NCI-H1105 (cell line): ENCODE results near the gene EPB41.
"Not testable (repeated sequence)": the region's sequence is repeated elsewhere in the genome, so short reads cannot be mapped to it uniquely, and the experiment has no call there.

Experiments
- DNase-seq: peaks from one replicate; lab custom pipeline; 2025; lab: John Stamatoyannopoulos, UW

EPB41 gene

GRCh38 chr1:29133861-29134694 is 219.7 kb downstream of the EPB41 start:
- no peak for DNase-seq

GRCh38 chr1:29134695-29135028 is 220.3 kb downstream of the EPB41 start:
- DNase-seq, result no peak

GRCh38 chr1:29136391-29136915 is 222.1 kb downstream of the EPB41 start:
- DNase-seq, result no peak

GRCh38 chr1:29142714-29143113 is 228.3 kb downstream of the EPB41 start:
- no peak for DNase-seq

GRCh38 chr1:29144178-29144577 is 229.8 kb downstream of the EPB41 start:
- DNase-seq, result no peak

GRCh38 chr1:29145739-29146437 is 231.5 kb downstream of the EPB41 start:
- no peak for DNase-seq

DNA sequence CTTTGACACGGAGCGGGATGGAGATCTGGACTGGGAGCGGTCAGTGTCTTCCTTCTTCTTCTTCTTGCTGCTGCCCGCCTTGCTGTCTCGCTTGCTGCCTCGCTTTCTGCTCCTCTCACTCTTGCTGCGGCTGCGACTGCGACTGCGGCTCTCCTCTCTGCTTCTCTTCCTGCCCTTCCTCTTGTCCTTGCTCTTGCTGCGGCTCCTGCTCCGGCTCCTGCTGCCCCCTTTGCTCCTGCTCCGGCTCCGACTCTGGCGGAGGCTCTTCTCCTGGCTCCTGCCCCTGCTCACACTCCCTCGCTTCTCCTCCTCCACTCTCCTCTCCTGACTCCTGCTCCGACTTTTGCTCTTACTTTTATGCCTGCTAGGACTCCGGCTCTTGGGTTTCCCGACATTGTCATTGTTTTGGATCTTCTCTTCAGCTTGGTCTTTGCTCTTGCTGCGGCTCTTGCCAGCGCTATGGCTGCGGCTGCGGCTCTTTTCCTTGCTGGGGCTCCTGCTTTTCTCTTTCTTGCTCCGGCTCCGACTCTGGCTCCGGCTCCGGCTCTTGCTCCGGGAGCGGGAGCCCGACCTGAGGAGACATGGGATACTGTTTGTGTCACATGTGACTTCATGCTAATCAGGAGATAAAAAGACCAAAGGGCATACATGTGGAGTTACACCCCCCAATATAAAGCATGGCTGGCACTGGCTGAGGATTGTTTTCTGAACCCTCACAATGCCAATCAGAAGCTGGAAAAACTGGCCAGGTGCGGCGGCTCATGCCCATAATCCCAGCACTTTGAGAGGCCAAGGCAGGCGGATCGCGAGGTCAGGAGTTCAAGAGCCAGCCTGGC is 234.5 kb downstream of the EPB41 start:
- DNase-seq, result no peak

- not testable (repeated sequence) for DNase-seq
Measured at GRCh38 chr1:29150346-29150745, 236.0 kb downstream of the EPB41 start.

- no peak for DNase-seq
Measured at GRCh38 chr1:29152046-29152805, 237.9 kb downstream of the EPB41 start.

- DNase-seq, result no peak
Measured at GRCh38 chr1:29156543-29157268, 242.3 kb downstream of the EPB41 start.

GRCh38 chr1:29157269-29157601 is 242.9 kb downstream of the EPB41 start:
- no peak for DNase-seq

GRCh38 chr1:29159773-29160172 is 245.4 kb downstream of the EPB41 start:
- DNase-seq, result no peak

- DNase-seq, result no peak
Measured at GRCh38 chr1:29162025-29162424, 247.7 kb downstream of the EPB41 start.

- DNase-seq, result no peak
Measured at GRCh38 chr1:29162476-29163138, 248.2 kb downstream of the EPB41 start.

GRCh38 chr1:29164588-29164987 is 250.2 kb downstream of the EPB41 start:
- DNase-seq, result no peak

DNA sequence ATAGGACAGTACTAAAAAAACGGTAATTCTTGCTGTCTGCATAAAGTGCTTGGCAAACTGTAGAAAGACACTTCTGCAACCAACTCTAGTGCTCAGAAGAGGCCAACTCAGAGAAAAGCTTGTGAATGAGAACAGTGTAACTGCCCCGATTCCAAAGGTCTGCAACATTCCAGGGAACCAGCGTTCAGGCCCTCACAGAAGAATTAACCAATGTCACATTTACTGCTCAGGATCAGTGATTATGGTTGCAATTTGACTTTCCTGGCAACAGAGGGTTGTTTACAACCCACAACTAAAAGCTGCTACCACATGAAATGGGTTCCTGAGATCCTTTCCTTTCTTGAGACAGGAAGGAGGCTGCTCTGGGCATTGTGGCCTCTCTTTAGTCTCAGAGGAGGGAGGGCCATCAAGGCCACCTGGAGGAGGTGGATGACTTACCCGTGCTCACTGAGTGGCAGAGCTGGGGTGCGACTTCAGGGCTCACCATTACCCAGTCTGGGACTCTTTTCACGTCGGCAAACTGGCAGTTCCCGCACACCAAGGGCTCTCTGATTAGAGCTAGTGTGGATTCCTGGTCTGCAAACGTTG is 252.0 kb downstream of the EPB41 start:
- DNase-seq, result no peak

- DNase-seq, result no peak
Measured at GRCh38 chr1:29167904-29168303, 253.5 kb downstream of the EPB41 start.
